Stomach (tissue), 9 donors: ENCODE measurements around the gene PDLIM5. TPM values are rescaled to one million over a fixed set of nuclear protein-coding genes. Genes with fewer than 3 reads are reported as not detected.
"Not testable (repeated sequence)": the region's sequence is repeated elsewhere in the genome, so short reads cannot be mapped to it uniquely, and the experiment has no call there.

Experiments
- DNase-seq, 2 donors: peaks; one replicate each; pipeline versions ENCODE4 v3.0.0 to v3.0.0-alpha.2; 2013 to 2019
- H3K27ac ChIP-seq, 5 donors: fragments of 200-600 bp in 4 of 5; sonication (generic) in 4 of 5; one replicate each; pipeline ENCODE4 v1.5.1; 2013 to 2019; ENCODE audit warnings: mild to moderate bottlenecking in 1 of 5, moderate library complexity in 1 of 5
- H3K27me3 ChIP-seq, 3 donors: fragments of 200-600 bp; sonication (generic); one replicate each; pipeline ENCODE4 v1.5.1; 2017 to 2019; ENCODE audit warnings: mixed run types in 1 of 3
- H3K36me3 ChIP-seq, 4 donors: fragments of 200-600 bp; sonication (generic); 1 replicate in 3 of 4; 2 replicates in 1 of 4; pipeline ENCODE4 v1.5.1; 2016 to 2019
- H3K4me1 ChIP-seq, 4 donors: fragments of 200-600 bp; sonication (generic); one replicate each; pipeline ENCODE4 v1.5.1; 2016 to 2019
- H3K4me3 ChIP-seq, 4 donors: fragments of 200-600 bp; sonication (generic) in 3 of 4; one replicate each; pipeline ENCODE4 v1.5.1; 2016 to 2019; ENCODE audit warnings: mild to moderate bottlenecking in 1 of 4
- H3K9me3 ChIP-seq, 4 donors: fragments of 200-600 bp; sonication (generic); one replicate each; pipeline ENCODE4 v1.5.1; 2016 to 2019
- CTCF ChIP-seq, 7 experiments: fragments of 450-650 bp in 4 of 7; fragments of 200-600 bp in 3 of 7; sonication (generic) in 3 of 7; IDR thresholded peaks; one replicate each; pipeline ENCODE4 v1.5.1; 2016 to 2019; ENCODE audit warnings: antibody characterized with exemption in 7 of 7, control low read depth in 2 of 7, mild to moderate bottlenecking in 1 of 7
- EP300 ChIP-seq: sonication (generic); formaldehyde crosslinking; IDR thresholded peaks from one replicate; pipeline ENCODE4 v1.6.1; 2017; ENCODE audit warnings: antibody characterized with exemption
- POLR2A ChIP-seq, 4 donors: fragments of 450-650 bp; IDR thresholded peaks; one replicate each; pipeline ENCODE4 v1.6.1; 2016; ENCODE audit warnings: antibody characterized with exemption in 4 of 4, control low read depth in 2 of 4, mild to moderate bottlenecking in 1 of 4, moderate library complexity in 1 of 4
- POLR2AphosphoS5 ChIP-seq, 3 donors: sonication (generic); formaldehyde crosslinking; IDR thresholded peaks; one replicate each; pipeline ENCODE4 v1.6.1; 2016; ENCODE audit warnings: antibody characterized with exemption in 3 of 3
- WGBS, 5 donors: extraction: QIAGEN DNeasy Blood & Tissue Kit in 3 of 5; methylation state at CpG; one replicate each; pipeline versions ENCODE4 v1.1.5 to v1.1.7; 2013 to 2018; 5-methylcytosine and 5-hydroxymethylcytosine counted together
- intact Hi-C: fragments of 100-400 bp; cut with DNase I; formaldehyde crosslinking; loops from one replicate; pipeline ENCODE4 v1.15.1; 2023; ENCODE audit warnings: low total_unique reads
- polyA plus RNA-seq, 3 donors: library from polyadenylated mRNA; stranded (reverse); fragments of 200-250 nt; gene quantifications; one replicate each; pipeline ENCODE4 v1.2.3, GENCODE V29; 2013
- total RNA-seq, 5 donors: library from RNA; depleted of rRNA; stranded (reverse); fragments of >200 nt; gene quantifications; one replicate each; pipeline versions ENCODE4 v1.1.0 to v1.2.3, GENCODE V29; 2014 to 2016
- donor health status: healthy with polysubstance abuse.
- donor health status: Bipolar disorder and iron deficiency.
- donor health status: healthy.

The PDLIM5 gene
- total and polyA plus RNA-seq, 8 donors = 23.7 to 311 (median 40.3) TPM

- TF ChIP-seq POLR2A (IDR thresholded peaks at IDR 0.05) (no peak), POLR2AphosphoS5 (IDR thresholded peaks at IDR 0.05) (peak in 2 of 3 donors; percentile 47 to 77)
- H3K36me3 ChIP-seq = no peaks in the 10 kb centered on the region
- peaks cover 21 to 56% (median 31%) of the 10 kb centered on the region in 4 donors for H3K4me1 ChIP-seq
- no peaks in the 10 kb centered on the region for H3K27me3 ChIP-seq
- intact Hi-C loops = no loop called here
- H3K9me3 ChIP-seq = no peaks in the 10 kb centered on the region
- WGBS, 5 donors = 5 to 14% (median 9%) methylated on average over 1 of the region's 1 CpG
- peak in 1 of 2 donors; percentile 33 for DNase-seq
- H3K27ac ChIP-seq = peak overlapping the region in 4 of 5 donors; percentile 5 to 77 (median 35)
- no peak overlapping the region for H3K4me3 ChIP-seq
These were observed 56.0 kb downstream of the PDLIM5 start for GRCh38 chr4:94507708-94508107.

GRCh38 chr4:94508296-94508695, 56.6 kb downstream of the PDLIM5 start:
- TF ChIP-seq POLR2AphosphoS5 (IDR thresholded peaks at IDR 0.05) (no peak), POLR2A (IDR thresholded peaks at IDR 0.05) (no peak), CTCF (IDR thresholded peaks at IDR 0.05) (no peak), EP300 (no peak)
- H3K27ac ChIP-seq = peak overlapping the region; percentile 5 to 77 (median 13)

GRCh38 chr4:94508806-94509205, 57.1 kb downstream of the PDLIM5 start:
- no peak for TF ChIP-seq EP300
- no peak for TF ChIP-seq CTCF (IDR thresholded peaks at IDR 0.05)
- no peak for TF ChIP-seq POLR2AphosphoS5 (IDR thresholded peaks at IDR 0.05)
- TF ChIP-seq POLR2A (IDR thresholded peaks at IDR 0.05) = no peak
- H3K4me3 ChIP-seq = no peak overlapping the region
- 48 to 69% (median 59%) methylated on average over 1 of the region's 1 CpG for WGBS, 5 donors
- no peaks in the 10 kb centered on the region for H3K27me3 ChIP-seq
- no peaks in the 10 kb centered on the region for H3K9me3 ChIP-seq
- H3K36me3 ChIP-seq = no peaks in the 10 kb centered on the region
- no peak for DNase-seq
- peaks cover 21 to 56% (median 31%) of the 10 kb centered on the region in 4 donors for H3K4me1 ChIP-seq
- intact Hi-C loops = no loop called here
- peak overlapping the region in 2 of 5 donors; percentile 57 to 77 for H3K27ac ChIP-seq

More at GRCh38 chr4:94508296-94508695, 56.6 kb downstream of the PDLIM5 start:
- intact Hi-C loops = no loop called here
- H3K36me3 ChIP-seq = no peaks in the 10 kb centered on the region
- H3K9me3 ChIP-seq = no peaks in the 10 kb centered on the region
- peaks cover 21 to 56% (median 31%) of the 10 kb centered on the region in 4 donors for H3K4me1 ChIP-seq
- DNase-seq = no peak
- H3K27me3 ChIP-seq = no peaks in the 10 kb centered on the region
- 15 to 60% (median 31%) methylated on average over 1 of the region's 1 CpG for WGBS, 5 donors
- no peak overlapping the region for H3K4me3 ChIP-seq

GRCh38 chr4:94511591-94511990, 59.8 kb downstream of the PDLIM5 start:
- Histone ChIP-seq H3K27me3 (no peaks in the 10 kb centered on the region), H3K36me3 (no peaks in the 10 kb centered on the region), H3K4me1 (peaks cover 21 to 55% (median 36%) of the 10 kb centered on the region in 4 donors), H3K4me3 (no peak overlapping the region), H3K9me3 (no peaks in the 10 kb centered on the region), H3K27ac (no peak overlapping the region)
- DNase-seq = no peak
- intact Hi-C loops = no loop called here
- 95 to 100% (median 97%) methylated on average over 1 of the region's 1 CpG for WGBS, 5 donors
- TF ChIP-seq EP300 (no peak), POLR2A (IDR thresholded peaks at IDR 0.05) (no peak)

- H3K27ac ChIP-seq, H3K27me3 ChIP-seq, H3K4me3 ChIP-seq, DNase-seq, H3K36me3 ChIP-seq, H3K9me3 ChIP-seq, intact Hi-C loops: not testable (repeated sequence)
- H3K4me1 ChIP-seq = peaks cover 3 to 56% (median 27%) of the 10 kb centered on the region in 4 donors
- 81 to 92% (median 89%) methylated on average over 2 of the region's 2 CpGs for WGBS, 5 donors
These were observed 61.8 kb downstream of the PDLIM5 start for GRCh38 chr4:94513532-94513931.

- H3K4me3 ChIP-seq = no peak overlapping the region
- H3K36me3 ChIP-seq = no peaks in the 10 kb centered on the region
- DNase-seq = no peak
- H3K27ac ChIP-seq = peak overlapping the region in 1 of 5 donors; percentile 41
- H3K4me1 ChIP-seq = peaks cover 0 to 57% (median 31%) of the 10 kb centered on the region in 4 donors
- WGBS, 5 donors = 74 to 84% (median 80%) methylated on average over 4 of the region's 4 CpGs
- no peak for TF ChIP-seq POLR2AphosphoS5 (IDR thresholded peaks at IDR 0.05)
- no peak for TF ChIP-seq CTCF (IDR thresholded peaks at IDR 0.05)
- no peak for TF ChIP-seq POLR2A (IDR thresholded peaks at IDR 0.05)
- TF ChIP-seq EP300 = no peak
- H3K9me3 ChIP-seq = no peaks in the 10 kb centered on the region
- intact Hi-C loops = no loop called here
- H3K27me3 ChIP-seq = no peaks in the 10 kb centered on the region
These were observed 63.6 kb downstream of the PDLIM5 start for GRCh38 chr4:94515365-94515764.
